Type B pancreatic cell (in vitro differentiated cells): ENCODE measurements around the gene JAZF1. TPM values are rescaled to one million over a fixed set of nuclear protein-coding genes. Genes with fewer than 3 reads are reported as not detected.

ENCODE experiments used
- DNase-seq: peaks from one replicate; pipeline ENCODE4 v3.0.0; 2021; ENCODE audit warnings: mixed read lengths; ENCODE audit not compliant: unreplicated experiment; ENCODE audit errors: extremely low spot score
- H3K27ac Mint-ChIP-seq: 2 replicates; pipeline ENCODE4 v1.8.0; 2021; ENCODE audit warnings: mild to moderate bottlenecking, mixed read lengths
- H3K27me3 Mint-ChIP-seq: 2 replicates; pipeline ENCODE4 v1.8.0; 2021; ENCODE audit warnings: mixed read lengths
- H3K36me3 Mint-ChIP-seq: 2 replicates; pipeline ENCODE4 v1.8.0; 2021; ENCODE audit warnings: mixed read lengths
- H3K4me1 Mint-ChIP-seq: one replicate; pipeline ENCODE4 v1.8.0; 2021; ENCODE audit warnings: mixed read lengths; ENCODE audit not compliant: unreplicated experiment
- H3K4me3 Mint-ChIP-seq: 2 replicates; pipeline ENCODE4 v1.8.0; 2021; ENCODE audit warnings: mild to moderate bottlenecking, mixed read lengths
- H3K9me3 Mint-ChIP-seq: 2 replicates; pipeline ENCODE4 v1.8.0; 2021; ENCODE audit warnings: mixed read lengths
- CTCF ChIP-seq: fragments of 200-600 bp; sonication (generic); conservative IDR thresholded peaks from 2 replicates; pipeline ENCODE4 v1.5.0; 2021; ENCODE audit warnings: antibody characterized with exemption, mild to moderate bottlenecking
- total RNA-seq: library from RNA; stranded (reverse); gene quantifications from 2 replicates; pipeline ENCODE4 v1.2.1, GENCODE V29; 2021; ENCODE audit warnings: low replicate concordance

Gene JAZF1
- total RNA-seq, 1 donor from 2014 or later = 4.9 TPM

- no peak for DNase-seq
- H3K36me3 Mint-ChIP-seq = no peaks in the 10 kb centered on the region
These were observed 330.1 kb downstream of the JAZF1 start for GRCh38 chr7:27850531-27850930.

GRCh38 chr7:27846388-27846787 is 334.2 kb downstream of the JAZF1 start:
- Mint-ChIP-seq H3K36me3 (no peaks in the 10 kb centered on the region), H3K4me3 (no peak overlapping the region), H3K9me3 (no peaks in the 10 kb centered on the region), H3K27me3 (no peaks in the 10 kb centered on the region), H3K27ac (no peak overlapping the region), H3K4me1 (peaks cover 10% of the 10 kb centered on the region)
- no peak for TF ChIP-seq CTCF
- no peak for DNase-seq

More at GRCh38 chr7:27850531-27850930, 330.1 kb downstream of the JAZF1 start:
- H3K27me3 Mint-ChIP-seq = no peaks in the 10 kb centered on the region
- H3K9me3 Mint-ChIP-seq = peaks cover 4% of the 10 kb centered on the region
- no peak overlapping the region for H3K4me3 Mint-ChIP-seq
- no peaks in the 10 kb centered on the region for H3K4me1 Mint-ChIP-seq
- H3K27ac Mint-ChIP-seq = no peak overlapping the region
- peak; percentile 15 for TF ChIP-seq CTCF

- Mint-ChIP-seq H3K4me1 (peaks cover 10% of the 10 kb centered on the region), H3K4me3 (no peak overlapping the region), H3K27me3 (no peaks in the 10 kb centered on the region), H3K36me3 (no peaks in the 10 kb centered on the region), H3K9me3 (no peaks in the 10 kb centered on the region), H3K27ac (no peak overlapping the region)
- no peak for DNase-seq
- no peak for TF ChIP-seq CTCF
These were observed 336.9 kb downstream of the JAZF1 start for GRCh38 chr7:27843584-27844305.

- Mint-ChIP-seq H3K27ac (peak overlapping the region; percentile 20), H3K4me1 (peaks cover 10% of the 10 kb centered on the region), H3K36me3 (no peaks in the 10 kb centered on the region), H3K4me3 (no peak overlapping the region), H3K27me3 (no peaks in the 10 kb centered on the region), H3K9me3 (no peaks in the 10 kb centered on the region)
- TF ChIP-seq CTCF = no peak
- DNase-seq = no peak
These were observed 337.7 kb downstream of the JAZF1 start for GRCh38 chr7:27842851-27843250.

GRCh38 chr7:27842094-27842692 is 338.4 kb downstream of the JAZF1 start:
- DNase-seq = no peak
- Mint-ChIP-seq H3K36me3 (no peaks in the 10 kb centered on the region), H3K4me3 (no peak overlapping the region), H3K27me3 (no peaks in the 10 kb centered on the region), H3K4me1 (peaks cover 10% of the 10 kb centered on the region), H3K9me3 (no peaks in the 10 kb centered on the region), H3K27ac (peak overlapping the region; percentile 20)
- TF ChIP-seq CTCF = no peak
